Stimulated activated CD8-positive, alpha-beta memory T cell treated with anti-CD3 and anti-CD28 coated beads, Interleukin-15, amount 100 ng/mL, for 24 hours (primary cell): ENCODE data around the gene MROH2A.
"Not testable (repeated sequence)": the region's sequence is repeated elsewhere in the genome, so short reads cannot be mapped to it uniquely, and the experiment has no call there.

ENCODE experiments used
- DNase-seq: peaks from one replicate; pipeline ENCODE4 v3.0.0-alpha.2; 2020; ENCODE audit warnings: low read depth

The MROH2A gene

GRCh38 chr2:233854241-233854981, 76.3 kb downstream of the MROH2A start, which contains the start of gene HJURP:
Gene HJURP, minus strand, starts transcription at chr2:233854535. Its CDS starts 35 bp downstream, at chr2:233854500.
- DNase-seq: peak; percentile 61

DNA sequence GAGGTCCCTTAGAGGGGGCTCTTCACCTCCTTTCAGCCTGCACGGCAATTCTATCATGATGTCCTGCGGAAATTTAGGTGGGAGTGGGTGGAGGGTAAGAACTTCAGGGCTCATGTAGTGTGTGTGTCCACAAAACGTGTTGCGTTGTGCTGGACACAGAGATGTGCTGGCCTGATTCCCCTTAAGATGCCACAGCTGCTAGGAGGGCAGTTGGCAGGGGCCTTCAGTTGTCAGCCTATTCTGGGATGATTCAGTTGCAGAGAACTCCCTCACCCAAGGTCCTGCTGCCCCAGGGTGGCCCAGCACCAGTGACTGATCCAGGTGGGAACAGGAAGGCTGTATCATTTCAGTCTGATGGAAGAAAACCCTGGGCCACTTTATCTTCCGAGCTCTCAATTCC, 77.2 kb downstream of the MROH2A start:
- no peak for DNase-seq

- DNase-seq: no peak
Measured at GRCh38 chr2:233856184-233856583, 78.1 kb downstream of the MROH2A start.

DNA sequence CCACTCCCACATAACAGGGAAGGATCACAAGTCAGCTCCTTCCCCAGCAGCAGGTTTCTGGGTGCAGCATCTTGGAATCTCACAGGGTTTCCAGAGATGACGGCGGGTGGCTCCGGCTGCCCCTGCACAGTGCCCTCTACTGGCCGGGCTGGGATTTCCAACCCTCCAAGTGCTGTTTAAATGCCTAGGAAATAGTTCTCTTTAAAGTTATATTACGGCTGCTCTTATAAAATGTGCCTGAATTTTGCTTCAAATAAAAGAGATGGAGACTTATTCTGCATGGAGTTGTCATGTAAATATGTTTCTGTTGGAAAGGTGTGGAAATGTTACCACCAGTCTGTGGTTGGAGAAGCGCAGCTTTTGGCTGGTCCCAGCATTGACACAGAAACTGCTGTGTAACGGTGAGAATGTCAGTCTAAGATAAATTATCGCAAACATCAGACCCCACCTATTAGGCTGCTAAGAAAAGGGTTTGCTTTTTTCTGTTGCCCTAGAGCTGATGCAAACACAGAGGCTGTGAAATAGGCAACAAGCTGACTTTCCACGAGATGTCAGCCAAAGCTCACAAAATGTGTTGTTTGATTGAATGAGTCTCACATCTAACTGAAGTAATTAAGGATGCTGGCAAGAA, 79.5 kb downstream of the MROH2A start:
- DNase-seq: peak; percentile 28

- no peak for DNase-seq
Measured at GRCh38 chr2:233858331-233858730, 80.2 kb downstream of the MROH2A start.

DNA sequence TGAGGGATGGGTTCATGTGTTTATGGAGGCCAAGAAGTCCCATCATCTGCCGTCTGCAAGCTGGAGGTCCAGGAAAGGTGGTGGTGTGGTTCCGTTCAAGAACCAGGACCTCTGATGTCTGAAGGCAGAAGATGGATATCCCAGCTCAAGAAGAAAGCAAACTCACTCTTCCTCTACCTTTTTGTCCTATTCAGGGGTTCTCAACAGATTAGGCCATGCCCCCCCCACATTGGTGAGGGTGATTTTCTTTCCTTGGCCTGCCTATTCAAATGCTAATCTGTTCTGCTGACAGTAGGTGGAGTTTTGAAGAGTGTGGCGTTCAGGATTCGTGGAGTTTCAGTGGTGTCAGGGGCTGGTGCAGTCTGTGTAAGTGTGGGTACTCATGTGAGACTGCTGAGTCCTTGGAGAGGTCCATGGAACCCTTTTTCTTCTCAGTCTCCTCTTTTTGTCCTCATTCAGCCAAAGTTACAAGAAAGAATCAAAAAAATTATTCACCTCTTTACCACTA, 84.2 kb downstream of the MROH2A start:
- DNase-seq: no peak

DNA sequence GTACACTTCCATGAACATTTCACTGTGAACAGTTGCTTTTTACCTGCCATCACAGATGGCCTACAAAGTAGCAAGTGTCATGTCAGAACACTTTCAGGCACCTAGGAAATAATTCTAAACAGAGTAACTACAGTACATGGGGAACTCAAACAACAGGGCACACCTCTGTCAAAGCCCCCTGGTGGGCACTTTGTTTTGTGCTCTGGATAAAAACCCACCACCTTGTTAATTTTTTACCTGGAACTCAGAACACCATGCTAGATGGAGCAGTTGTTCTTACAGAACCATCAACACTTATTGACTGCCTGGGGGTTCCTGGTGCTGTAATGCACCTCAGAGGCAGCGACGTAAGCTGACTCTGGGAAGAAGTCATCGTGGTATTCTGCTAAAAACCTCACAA, 87.7 kb downstream of the MROH2A start:
- DNase-seq: no peak

DNA sequence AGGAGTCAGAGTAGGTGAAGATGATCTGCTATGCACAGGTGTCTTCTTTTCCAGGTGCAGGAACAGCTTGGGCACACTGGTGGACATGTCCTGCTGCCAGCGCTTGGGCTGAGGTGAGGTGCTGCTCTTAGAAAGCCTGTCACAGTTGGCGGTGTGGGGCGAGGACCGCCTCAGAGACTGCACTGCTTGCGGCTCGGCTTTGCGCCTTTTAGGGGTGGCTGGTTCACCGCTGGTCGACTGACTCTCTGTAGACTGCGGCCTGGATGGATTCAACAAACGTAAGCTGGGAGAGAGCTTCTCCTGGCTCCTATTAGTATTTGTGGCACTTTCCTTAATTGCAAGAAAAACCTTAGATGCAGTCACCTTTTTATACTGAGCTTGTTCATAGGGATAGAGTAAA, 88.3 kb downstream of the MROH2A start:
- DNase-seq: no peak

GRCh38 chr2:233867993-233868532, 89.9 kb downstream of the MROH2A start, which contains the start of gene MSL3B:
Gene MSL3B, minus strand, starts transcription at chr2:233868386.
- peak; percentile 31 for DNase-seq

GRCh38 chr2:233871432-233871831, 93.3 kb downstream of the MROH2A start:
- no peak for DNase-seq

DNA sequence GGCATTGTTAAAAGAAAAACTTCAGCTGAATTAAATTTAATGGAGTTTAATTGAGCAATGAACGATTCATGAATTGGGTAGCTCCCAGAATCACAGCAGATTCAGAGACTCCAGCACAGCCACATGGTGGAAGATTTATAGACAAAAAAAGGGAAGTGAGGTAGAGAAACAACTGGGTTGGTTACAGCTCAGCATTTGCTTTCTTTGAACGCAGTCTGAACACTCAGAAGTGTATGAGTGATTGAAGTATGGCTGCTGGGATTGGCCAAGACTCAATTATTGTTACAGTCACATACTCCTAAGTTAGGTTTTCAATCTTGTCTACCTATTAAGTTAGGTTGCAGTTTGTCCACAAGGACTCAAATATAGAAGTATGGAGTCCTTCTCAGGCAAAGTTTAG, 94.0 kb downstream of the MROH2A start:
- not testable (repeated sequence) for DNase-seq

GRCh38 chr2:233882353-233882752, 104.2 kb downstream of the MROH2A start:
- DNase-seq: no peak
